IPS DF 4.7 (cell line): ENCODE measurements around the gene FMN2.

Experiments used
- DNase-seq: peaks from one replicate; pipeline ENCODE4 v3.0.0-alpha.2; 2013; ENCODE audit warnings: low spot score; ENCODE audit errors: extremely low read depth

Gene FMN2

GRCh38 chr1:240423246-240423924 is 331.7 kb downstream of the FMN2 start:
- no peak for DNase-seq

GRCh38 chr1:240424740-240425464 is 333.2 kb downstream of the FMN2 start:
- DNase-seq = no peak

DNA sequence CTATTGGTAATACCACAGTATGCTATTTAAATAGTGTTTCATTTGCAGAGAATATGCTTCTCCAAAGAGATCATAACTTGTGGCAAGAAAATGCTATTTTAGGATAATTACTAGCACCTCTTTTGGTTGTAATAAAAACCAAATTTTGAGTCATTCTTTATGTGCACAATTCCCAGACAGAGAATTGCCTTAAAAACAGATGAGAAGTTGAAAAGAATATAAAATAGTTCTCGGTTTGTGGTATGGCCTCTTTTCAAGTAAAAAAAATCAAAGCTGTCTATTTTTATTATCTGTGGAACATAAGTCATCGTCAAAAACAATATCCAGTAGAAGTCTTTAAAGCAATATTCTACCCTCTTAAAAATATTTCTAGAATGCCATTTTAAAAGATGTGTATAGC is 334.4 kb downstream of the FMN2 start:
- DNase-seq = no peak

- DNase-seq = no peak
Observed at GRCh38 chr1:240435996-240436566, 344.4 kb downstream of the FMN2 start.

DNA sequence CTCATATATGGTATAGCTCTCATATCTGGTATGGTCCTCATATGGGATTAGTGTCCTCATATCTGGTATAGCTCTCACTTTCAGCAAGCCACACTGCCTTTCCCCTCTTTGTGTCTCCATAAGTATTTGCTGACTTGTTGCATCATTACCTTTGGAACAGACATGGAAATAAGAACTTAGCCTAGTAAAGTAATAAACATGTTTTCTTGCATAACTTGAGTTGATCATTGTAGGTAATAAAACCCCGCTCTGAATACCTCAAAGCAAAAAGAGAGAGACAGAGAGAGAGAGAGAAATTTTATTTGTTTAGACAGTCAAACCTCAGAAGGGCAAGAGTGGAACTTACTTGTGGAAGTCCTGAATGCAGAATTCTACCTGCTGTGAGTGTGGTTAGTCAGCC is 350.0 kb downstream of the FMN2 start:
- DNase-seq = no peak

DNA sequence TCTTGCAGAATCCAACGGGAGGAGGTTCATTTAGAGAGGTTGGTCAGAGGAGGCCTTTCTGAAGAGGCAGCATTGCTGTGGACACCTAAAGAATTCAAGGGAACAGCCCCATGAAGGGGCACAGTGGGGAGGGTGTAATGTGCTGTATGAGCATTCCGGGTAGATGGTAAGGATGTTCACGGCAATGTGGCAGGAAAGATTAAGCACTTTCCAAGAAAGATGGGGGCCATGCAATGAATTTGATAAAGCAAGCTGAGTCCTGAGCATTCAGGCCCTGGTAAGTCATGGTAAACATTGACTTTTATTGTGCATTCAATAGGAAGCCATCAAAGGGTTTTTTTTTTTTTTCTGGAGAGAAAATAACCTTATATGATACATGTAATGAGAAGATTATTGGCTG is 353.7 kb downstream of the FMN2 start:
- DNase-seq = no peak

GRCh38 chr1:240455228-240455821 is 363.6 kb downstream of the FMN2 start:
- no peak for DNase-seq

DNA sequence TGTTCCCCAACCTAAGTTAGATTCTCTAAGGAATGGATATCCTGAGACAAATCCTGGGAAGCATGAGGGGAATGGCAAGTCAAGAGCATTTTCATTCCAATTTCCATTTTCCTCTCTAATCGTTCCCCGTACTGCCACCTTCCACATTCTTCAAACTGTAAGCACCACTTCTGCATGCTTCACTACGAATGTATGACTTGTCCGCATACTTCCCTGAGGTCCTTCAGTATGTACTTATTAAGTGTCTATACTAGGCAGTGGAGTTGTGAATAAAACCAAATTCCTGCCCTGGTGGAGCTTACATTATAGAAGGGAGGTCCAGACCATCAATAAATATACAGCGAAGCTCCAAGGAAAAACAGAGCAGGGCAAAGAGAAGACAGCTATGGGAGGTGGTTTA is 365.5 kb downstream of the FMN2 start:
- no peak for DNase-seq

DNA sequence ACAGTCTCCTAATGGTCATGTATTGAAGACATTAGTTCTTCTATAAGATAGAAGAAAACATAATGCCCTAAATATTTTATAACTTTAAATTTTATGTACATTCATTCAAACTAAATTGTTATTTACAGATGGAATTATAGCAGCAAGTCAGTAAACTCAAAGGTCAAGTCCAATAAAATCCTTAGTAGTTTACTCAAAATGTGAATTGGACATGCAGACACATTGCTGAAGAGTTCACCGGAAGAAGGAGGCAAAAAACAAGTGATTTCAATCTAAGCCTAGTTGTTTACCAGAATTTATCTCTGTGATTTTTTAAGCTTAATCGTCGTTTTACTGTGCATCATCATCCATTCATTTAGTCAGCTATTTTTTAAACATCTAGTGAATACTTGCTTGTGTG is 370.6 kb downstream of the FMN2 start:
- no peak for DNase-seq

- DNase-seq = no peak
Observed at GRCh38 chr1:240462766-240463395, 371.2 kb downstream of the FMN2 start.

- no peak for DNase-seq
Observed at GRCh38 chr1:240464099-240464498, 372.4 kb downstream of the FMN2 start.

DNA sequence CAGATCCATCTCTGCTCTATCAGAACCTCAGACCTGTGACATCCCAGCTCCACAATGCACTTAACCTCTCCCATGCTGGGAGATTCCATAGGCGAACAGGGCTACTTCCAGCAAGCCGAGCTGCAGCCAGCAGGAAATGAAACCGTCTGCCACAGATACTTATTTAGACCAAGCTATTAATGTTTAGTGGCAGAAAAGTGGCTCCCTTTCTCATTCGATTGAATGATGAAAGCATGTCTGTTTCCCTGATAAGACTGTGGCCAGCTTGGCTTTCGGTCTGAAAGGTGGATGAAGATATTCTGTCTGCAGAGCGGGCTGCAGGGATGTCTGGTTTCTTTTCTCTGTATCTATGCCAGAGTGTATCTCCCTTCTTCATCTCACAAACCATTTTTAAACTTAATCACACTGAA is 373.9 kb downstream of the FMN2 start:
- no peak for DNase-seq

DNA sequence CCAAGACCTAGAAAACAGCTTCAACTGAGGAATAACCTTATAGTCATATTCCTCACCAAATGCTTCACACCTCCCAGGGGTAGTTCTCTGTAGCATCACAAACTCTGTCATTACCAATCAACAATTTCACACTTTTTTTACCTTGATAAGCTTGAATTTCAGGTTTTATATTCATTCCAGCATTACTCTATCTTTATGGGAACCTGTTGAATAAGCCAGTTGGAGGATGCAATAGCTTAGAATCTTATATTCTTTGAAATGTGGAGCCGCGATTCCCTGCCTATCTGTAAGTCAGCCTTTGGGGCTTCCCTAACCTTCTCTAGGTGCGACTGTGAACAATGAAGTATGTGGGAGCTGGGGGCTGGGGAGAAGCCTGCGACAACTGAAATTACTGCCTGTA is 374.8 kb downstream of the FMN2 start:
- no peak for DNase-seq

DNA sequence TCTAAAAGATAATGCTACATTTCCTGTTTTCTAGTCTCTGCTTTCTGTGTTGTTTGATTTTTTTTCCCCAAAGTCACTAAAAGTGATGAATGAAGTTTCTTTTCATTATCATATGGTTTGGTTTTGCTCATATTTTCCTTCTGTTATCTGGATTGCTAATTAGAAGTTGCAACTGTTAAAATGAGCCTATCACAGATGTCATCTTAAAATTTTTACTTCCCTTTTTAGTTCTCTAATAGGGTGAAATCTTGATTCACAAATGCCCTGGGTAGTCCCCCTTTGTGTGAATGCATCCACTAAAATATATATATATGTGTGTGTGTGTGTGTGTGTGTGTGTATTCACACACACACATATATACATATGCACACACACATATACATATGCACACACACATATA is 376.2 kb downstream of the FMN2 start:
- DNase-seq = no peak

DNA sequence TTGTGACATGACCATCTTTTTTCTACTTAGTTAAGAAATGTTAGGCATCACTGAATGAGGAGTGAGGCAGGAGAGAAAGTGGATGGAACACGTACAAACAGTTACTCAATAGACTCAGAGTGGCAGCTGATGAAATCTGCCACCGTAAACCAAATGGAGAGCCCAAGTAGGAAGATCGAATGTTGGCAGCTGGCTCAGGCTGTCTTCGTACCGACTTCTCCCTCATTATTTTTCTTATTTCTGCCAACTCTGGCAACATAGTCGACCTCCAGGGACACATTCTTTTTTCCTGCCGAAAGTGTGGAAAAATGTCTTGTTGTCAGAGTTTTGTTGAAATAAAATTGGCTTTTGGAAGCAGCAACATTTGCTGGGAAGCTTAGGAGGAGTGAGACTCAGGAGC is 377.0 kb downstream of the FMN2 start:
- DNase-seq = no peak

DNA sequence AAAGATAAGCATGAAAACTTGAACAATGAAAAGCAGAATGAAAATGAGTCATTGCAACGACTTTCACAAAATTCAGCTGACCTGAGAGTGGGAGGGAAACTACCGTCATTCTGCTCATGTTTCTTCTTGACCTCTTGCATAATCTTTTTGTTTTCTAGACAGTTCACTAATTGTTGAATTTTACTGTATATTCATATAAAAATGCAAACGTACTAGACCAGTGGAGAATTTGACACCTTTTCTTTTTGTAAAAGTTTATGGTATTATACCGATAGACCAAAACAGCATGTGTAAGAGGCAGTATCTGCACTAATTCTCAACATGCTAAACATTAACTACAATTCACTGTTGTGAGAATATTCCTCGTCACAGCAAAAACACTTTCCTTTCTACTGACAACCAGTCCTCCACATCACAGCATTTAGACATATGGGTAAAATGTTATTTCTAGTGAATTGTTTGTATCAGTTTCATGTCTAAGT is 382.5 kb downstream of the FMN2 start:
- no peak for DNase-seq

DNA sequence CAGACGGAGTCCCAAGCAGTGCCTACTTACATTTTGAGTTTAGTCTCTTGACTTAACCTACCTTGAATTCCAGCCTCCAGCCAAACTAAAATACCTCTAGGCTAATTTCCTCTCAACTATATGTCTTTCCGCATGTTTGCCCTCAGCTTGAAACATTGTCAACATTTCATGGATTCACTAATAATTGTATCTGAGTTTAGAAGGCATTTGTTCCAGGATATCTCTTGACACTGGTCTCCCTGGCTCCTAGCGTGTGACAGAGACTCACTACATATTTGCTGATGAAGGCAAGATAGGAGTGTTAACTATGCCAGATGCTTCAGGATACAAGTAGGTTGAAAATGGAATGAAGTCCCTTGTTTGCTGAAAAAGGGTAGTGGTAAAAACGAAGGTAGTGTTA is 384.1 kb downstream of the FMN2 start:
- DNase-seq = no peak

DNA sequence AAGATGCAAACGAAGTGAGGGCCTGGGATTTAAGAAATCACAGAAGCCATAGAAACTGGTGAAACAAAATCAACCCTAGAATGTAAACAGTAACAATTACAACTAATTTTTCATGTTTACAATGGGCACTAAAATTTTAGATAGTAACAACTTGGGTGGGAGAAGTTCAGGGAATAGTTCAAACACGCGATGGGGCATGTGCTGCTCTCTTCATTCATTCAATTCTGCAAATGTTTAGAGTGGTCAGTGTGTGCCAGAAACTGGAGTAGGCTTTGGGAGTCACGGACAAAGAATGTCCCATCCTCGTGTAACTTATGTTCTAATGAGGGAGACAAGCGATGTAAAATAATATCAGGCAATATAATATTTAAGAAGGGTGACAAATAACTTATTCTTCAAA is 386.9 kb downstream of the FMN2 start:
- DNase-seq = no peak

DNA sequence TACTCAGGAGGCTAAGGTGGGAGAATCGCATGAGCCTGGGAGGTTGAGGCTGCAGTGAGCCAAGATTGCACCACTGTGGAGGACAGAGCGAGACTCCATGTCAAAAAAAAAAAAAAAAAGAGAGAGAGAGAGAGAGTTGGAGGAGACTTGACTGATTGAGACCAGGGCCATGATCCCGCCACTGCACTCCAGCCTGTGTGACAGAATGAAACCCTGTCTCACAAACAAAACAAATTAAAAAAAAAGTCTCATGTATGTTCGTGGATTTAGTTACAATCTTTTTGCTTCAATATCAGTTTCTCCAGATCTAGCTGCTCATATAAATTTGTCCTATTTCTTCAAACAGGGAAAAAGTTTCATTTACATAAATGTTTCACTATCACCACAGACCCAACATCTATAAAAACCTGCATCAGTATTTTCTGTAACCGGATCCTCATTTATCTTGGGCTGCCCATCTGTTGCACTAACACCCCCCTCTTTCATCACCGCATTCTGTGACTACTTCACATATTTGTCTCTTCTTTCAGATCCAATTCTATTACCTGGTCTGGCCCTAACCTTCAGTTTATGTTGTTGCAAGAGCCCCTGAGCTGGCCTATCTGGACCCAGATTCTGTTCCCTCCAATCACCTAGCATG is 393.2 kb downstream of the FMN2 start:
- no peak for DNase-seq

DNA sequence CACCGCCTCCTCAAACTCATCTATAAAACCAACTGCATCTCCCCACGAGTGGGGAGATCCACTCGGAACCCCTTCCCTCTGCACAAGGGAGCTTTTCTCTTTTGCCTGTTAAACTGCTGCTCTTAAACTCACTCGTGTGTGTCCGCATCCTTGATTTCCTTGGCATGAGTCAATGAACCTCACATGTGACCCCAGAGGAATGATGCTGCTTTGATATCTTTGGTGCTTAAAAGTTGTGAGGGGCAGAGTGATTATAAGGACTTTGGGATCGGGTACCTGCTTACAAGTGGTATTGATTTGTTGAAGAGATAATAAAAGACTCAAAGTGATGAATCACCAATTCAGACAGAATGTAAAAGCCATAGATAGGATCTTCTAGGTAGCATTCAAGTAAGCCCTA is 394.9 kb downstream of the FMN2 start:
- no peak for DNase-seq

GRCh38 chr1:240487493-240487892 is 395.8 kb downstream of the FMN2 start:
- no peak for DNase-seq
